ENCODE results near the gene FAM184B.

GRCh38 chr4:17762726-17763125 is 18.7 kb downstream of the FAM184B start:
- no peak for TF ChIP-seq EZH2phosphoT487 (IDR thresholded peaks at IDR 0.05; ENCODE audit: low read depth, severe bottlenecking, unreplicated experiment)
- TF ChIP-seq CTCF (IDR thresholded peaks at IDR 0.05; ENCODE audit: poor library complexity) = no peak
